ENCODE results near the gene RUSC2. TPM values are rescaled to one million over a fixed set of nuclear protein-coding genes. Genes with fewer than 3 reads are reported as not detected.
A peak's percentile ranks its signal among the peaks of the same experiment; 100 is the strongest.
"Not testable (repeated sequence)": the region's sequence is repeated elsewhere in the genome, so short reads cannot be mapped to it uniquely, and the experiment has no call there.

RUSC2 gene
- total RNA-seq, 1 experiment from 2014 or later = 10.7 TPM

- ATAC-seq (peak; percentile 15; the same call in 1 of the 2 replicates), DNase-seq (no peak)
- Histone ChIP-seq H3K9ac (ENCODE audit: low read length) (peak overlapping the region; percentile 69), H2AFZ (ENCODE audit: low read length) (no peak overlapping the region; the same call in 1 of the 2 replicates), H3K9me3 (ENCODE audit: low read length) (no peaks in the 10 kb centered on the region), H3K36me3 (ENCODE audit: low read depth, low read length) (0 out of 2 replicates have a peak, but pooled peaks cover 3% of the 10 kb centered on the region), H3K4me3 (ENCODE audit: low read length) (peak overlapping the region; percentile 70), H3K27ac (ENCODE audit: low read length) (peak overlapping the region; percentile 74), H3K9me2 (replicated peaks; ENCODE audit: low read length) (no peaks in the 10 kb centered on the region), H3K27me3 (ENCODE audit: low read length) (no peaks in the 10 kb centered on the region), H3F3A (ENCODE audit: low read length, unreplicated experiment) (no peaks in the 10 kb centered on the region), H3K4me2 (ENCODE audit: low read length) (peak overlapping the region; percentile 78), H3K79me2 (ENCODE audit: low read length) (peaks cover 72% of the 10 kb centered on the region), H3K4me1 (ENCODE audit: insufficient read depth, low read length) (peaks cover 31% of the 10 kb centered on the region), H4K20me1 (ENCODE audit: low read length) (no peaks in the 10 kb centered on the region)
- BruUV-seq (replicated peaks) = TSS peak; percentile 39
- TF ChIP-seq CTCF (conservative IDR thresholded peaks at IDR 0.05; ENCODE audit: low read depth, low read length) (no peak), EZH2 (IDR thresholded peaks at IDR 0.05; ENCODE audit: low read length, unreplicated experiment) (no peak), EZH2phosphoT487 (IDR thresholded peaks at IDR 0.05; ENCODE audit: borderline replicate concordance, low read length) (no peak)
- POLR2A ChIA-PET (ENCODE audit: unreplicated experiment) = no interaction called here
- intact Hi-C loops (cut with micrococcal nuclease) = loop anchor here (1.0 kb wide), 1 partner anchor 27 kb away; no protein-coding TSS in a partner anchor
- CTCF ChIA-PET = no interaction called here
Measured at GRCh38 chr9:35490910-35491465, 1.1 kb downstream of the RUSC2 start.

GRCh38 chr9:35493119-35493518 lies 3.2 kb downstream of the RUSC2 start:
- DNase-seq; H3K9ac ChIP-seq (ENCODE audit: low read length); H3K4me3 ChIP-seq (ENCODE audit: low read length); H2AFZ ChIP-seq (ENCODE audit: low read length); H3K4me2 ChIP-seq (ENCODE audit: low read length); H3K9me3 ChIP-seq (ENCODE audit: low read length); intact Hi-C loops (cut with micrococcal nuclease); BruUV-seq (replicated peaks); H4K20me1 ChIP-seq (ENCODE audit: low read length); H3K36me3 ChIP-seq (ENCODE audit: low read depth, low read length); H3K9me2 ChIP-seq (replicated peaks; ENCODE audit: low read length); POLR2A ChIA-PET (ENCODE audit: unreplicated experiment); ATAC-seq; H3K27ac ChIP-seq (ENCODE audit: low read length); H3K27me3 ChIP-seq (ENCODE audit: low read length); H3F3A ChIP-seq (ENCODE audit: low read length, unreplicated experiment): not testable (repeated sequence)
- peaks cover 90% of the 10 kb centered on the region for H3K79me2 ChIP-seq (ENCODE audit: low read length)
- peaks cover 31% of the 10 kb centered on the region for H3K4me1 ChIP-seq (ENCODE audit: insufficient read depth, low read length)
- CTCF ChIA-PET = interaction anchor here (1.0 kb wide), 1 partner anchor 61 kb away, joined by 6 read pairs; no protein-coding TSS in a partner anchor

GRCh38 chr9:35495984-35496383 lies 6.1 kb downstream of the RUSC2 start:
- H2AFZ ChIP-seq (ENCODE audit: low read length) = no peak overlapping the region
- peaks cover 3% of the 10 kb centered on the region; the same call in 1 of the 2 replicates for H3K36me3 ChIP-seq (ENCODE audit: low read depth, low read length)
- ChIA-PET POLR2A (ENCODE audit: unreplicated experiment) (no interaction called here), CTCF (no interaction called here)
- H3K9me2 ChIP-seq (replicated peaks; ENCODE audit: low read length) = no peaks in the 10 kb centered on the region
- no peaks in the 10 kb centered on the region for H3K27me3 ChIP-seq (ENCODE audit: low read length)
- TF ChIP-seq CTCF (conservative IDR thresholded peaks at IDR 0.05; ENCODE audit: low read depth, low read length) (no peak), EZH2 (IDR thresholded peaks at IDR 0.05; ENCODE audit: low read length, unreplicated experiment) (no peak), EZH2phosphoT487 (IDR thresholded peaks at IDR 0.05; ENCODE audit: borderline replicate concordance, low read length) (no peak)
- DNase-seq = no peak
- H3K9ac ChIP-seq (ENCODE audit: low read length) = no peak overlapping the region
- H3K9me3 ChIP-seq (ENCODE audit: low read length) = no peaks in the 10 kb centered on the region
- H3K4me2 ChIP-seq (ENCODE audit: low read length) = no peak overlapping the region
- no peaks in the 10 kb centered on the region for H4K20me1 ChIP-seq (ENCODE audit: low read length)
- ATAC-seq = no peak
- no TSS peak for BruUV-seq (replicated peaks)
- no peaks in the 10 kb centered on the region for H3F3A ChIP-seq (ENCODE audit: low read length, unreplicated experiment)
- intact Hi-C loops (cut with micrococcal nuclease) = no loop called here
- H3K27ac ChIP-seq (ENCODE audit: low read length) = no peak overlapping the region
- H3K79me2 ChIP-seq (ENCODE audit: low read length) = peaks cover 87% of the 10 kb centered on the region
- no peak overlapping the region for H3K4me3 ChIP-seq (ENCODE audit: low read length)
- peaks cover 14% of the 10 kb centered on the region for H3K4me1 ChIP-seq (ENCODE audit: insufficient read depth, low read length)

GRCh38 chr9:35498245-35498644 lies 8.3 kb downstream of the RUSC2 start:
- H3K27me3 ChIP-seq (ENCODE audit: low read length); H3K36me3 ChIP-seq (ENCODE audit: low read depth, low read length); CTCF ChIA-PET; H3K27ac ChIP-seq (ENCODE audit: low read length); H3K9ac ChIP-seq (ENCODE audit: low read length); BruUV-seq (replicated peaks); H3F3A ChIP-seq (ENCODE audit: low read length, unreplicated experiment); H2AFZ ChIP-seq (ENCODE audit: low read length); intact Hi-C loops (cut with micrococcal nuclease); H3K4me2 ChIP-seq (ENCODE audit: low read length); POLR2A ChIA-PET (ENCODE audit: unreplicated experiment); H3K4me3 ChIP-seq (ENCODE audit: low read length); H3K9me2 ChIP-seq (replicated peaks; ENCODE audit: low read length); ATAC-seq; H3K4me1 ChIP-seq (ENCODE audit: insufficient read depth, low read length); DNase-seq; H4K20me1 ChIP-seq (ENCODE audit: low read length); H3K9me3 ChIP-seq (ENCODE audit: low read length): not testable (repeated sequence)
- H3K79me2 ChIP-seq (ENCODE audit: low read length) = peaks cover 88% of the 10 kb centered on the region

Measured in PC-3 (cell line).